RPMI8226 (cell line): ENCODE data around the gene RSPO4.
"Not testable (repeated sequence)": the region's sequence is repeated elsewhere in the genome, so short reads cannot be mapped to it uniquely, and the experiment has no call there.

Experiments
- DNase-seq: peaks from one replicate; pipeline ENCODE4 v3.0.0-alpha.2; 2015

RSPO4 gene

DNA sequence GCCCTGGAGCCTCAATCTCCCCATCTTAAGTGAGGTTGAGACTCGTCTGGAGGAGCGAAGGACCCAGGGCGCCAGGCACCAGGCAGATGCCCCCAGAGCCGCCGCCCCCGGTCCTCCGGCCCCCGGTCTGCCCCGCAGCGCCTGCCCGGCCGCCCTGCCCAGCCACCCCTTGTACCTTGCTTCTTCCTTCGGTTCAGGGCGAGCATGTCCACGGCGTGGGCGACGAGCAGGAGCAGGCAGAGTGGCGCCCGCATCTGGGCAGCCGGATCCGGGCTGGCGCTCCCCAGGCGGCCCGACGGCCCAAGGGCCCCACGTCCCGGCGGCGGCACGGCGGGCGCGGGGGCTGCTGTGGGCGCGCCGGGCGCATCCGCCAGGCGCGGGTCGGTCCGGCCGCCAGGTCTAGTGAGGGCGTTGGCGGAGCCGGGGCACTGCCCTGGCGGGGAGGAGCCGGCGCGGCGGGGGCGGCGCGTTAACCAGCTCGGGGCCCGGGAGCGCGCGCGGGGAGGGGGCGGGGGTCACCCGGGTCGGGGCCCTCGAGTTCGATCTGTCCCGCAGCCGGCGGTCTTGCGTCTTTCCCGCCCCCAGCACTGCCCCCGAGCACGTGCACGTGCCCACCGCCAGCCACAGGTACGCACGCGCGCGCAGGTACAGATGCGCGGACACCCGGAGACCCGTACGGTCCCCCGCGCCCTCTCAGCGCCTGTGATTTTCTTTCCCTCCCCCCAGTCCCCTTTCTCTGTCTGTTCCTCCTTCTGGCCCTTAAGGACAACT, at the start of gene RSPO4:
Gene RSPO4 (minus strand): TSS at position 401 of the 771 bp plus-strand sequence. CDS start 147 bp downstream, at position 254.
- no peak for DNase-seq

DNA sequence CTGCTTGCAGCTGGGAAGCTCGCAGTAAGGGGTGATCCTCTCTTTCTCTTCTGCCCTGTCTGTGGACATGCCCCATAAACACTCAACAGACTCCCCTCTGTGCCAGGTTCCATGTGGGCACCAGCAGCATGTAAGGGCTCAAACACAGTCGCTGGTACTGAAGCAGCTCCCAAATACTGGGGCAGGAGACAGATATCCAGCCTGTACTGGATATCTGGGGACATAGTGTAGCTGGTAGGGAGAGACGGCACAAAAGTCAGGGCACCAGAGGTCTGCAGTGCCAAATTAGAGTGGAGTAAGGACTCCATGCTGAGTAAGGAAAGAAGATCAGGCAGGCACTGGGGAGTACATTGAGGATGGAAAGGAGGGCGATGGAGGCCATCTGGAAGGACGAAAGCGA, 48.3 kb upstream of the RSPO4 start:
- no peak for DNase-seq

DNA sequence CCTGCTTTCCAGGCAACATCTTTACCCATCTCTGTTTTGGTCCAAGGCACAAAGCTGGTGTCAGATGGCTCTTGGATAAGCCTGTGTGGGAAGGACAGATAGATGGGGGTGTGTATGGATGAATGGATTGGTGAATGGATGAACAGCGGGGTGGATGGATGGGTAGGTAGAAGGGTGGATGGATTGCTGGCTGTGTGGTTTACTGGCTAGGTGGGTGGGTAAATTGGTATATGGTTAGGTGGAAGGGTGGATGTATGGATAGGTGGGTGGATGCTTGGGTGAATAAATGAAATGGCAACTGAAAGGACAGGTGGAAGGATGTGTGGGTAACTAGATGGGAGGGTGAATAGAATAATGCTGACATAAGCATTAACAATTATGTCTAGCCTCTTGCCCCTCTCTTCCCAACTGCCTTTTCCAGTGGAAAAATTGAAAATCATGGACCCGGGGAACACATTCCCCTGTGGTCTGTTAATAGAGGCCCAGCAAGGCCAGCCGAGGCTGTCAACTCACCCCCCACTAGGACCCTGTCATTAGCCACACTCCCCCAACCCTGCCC, 43.8 kb upstream of the RSPO4 start:
- no peak for DNase-seq

DNA sequence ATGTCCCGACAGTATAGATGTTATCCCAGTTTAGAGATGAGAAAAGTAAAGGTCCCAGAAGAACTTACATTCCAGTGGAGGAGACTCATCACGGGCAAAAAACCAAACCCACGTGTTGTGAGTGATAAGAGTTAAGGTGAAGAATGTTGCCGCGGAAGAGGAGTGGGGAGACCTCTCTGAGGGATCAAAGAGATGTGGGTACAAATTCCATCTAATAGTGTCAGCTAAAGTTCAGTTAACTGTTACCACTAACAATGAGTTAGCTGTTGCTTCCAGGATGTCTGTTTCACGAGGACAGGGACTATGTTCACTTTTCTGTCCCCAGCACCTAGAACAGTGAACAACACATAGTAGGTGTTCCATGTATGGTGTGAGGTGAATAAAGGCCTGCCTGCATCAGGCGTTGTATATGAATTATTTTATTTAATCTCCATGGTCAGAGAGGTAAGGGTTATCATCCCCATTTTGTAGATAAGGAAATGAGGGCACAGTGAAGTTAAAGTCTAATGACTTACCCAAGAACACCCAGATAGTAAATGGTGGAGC, 39.8 kb upstream of the RSPO4 start:
- no peak for DNase-seq

DNA sequence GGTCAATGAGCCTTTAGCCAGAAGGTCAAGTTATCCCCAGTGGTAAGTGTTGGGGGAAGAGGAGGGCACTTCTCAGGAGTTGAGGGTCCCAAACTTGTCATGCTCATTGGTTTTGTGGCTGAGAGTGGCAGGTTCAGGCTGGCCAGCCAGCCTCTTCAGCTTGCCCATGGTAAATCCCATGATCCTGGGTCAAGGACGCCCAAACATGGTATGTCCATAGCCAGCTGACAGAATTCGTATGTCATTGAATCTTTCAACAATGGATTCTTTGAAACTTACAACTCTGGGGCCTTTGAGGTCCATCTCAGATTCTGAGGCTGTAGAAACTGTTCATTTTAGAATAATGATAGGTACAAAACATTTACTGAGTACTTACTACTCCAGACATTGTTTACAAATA, 36.1 kb upstream of the RSPO4 start:
- DNase-seq: no peak

DNA sequence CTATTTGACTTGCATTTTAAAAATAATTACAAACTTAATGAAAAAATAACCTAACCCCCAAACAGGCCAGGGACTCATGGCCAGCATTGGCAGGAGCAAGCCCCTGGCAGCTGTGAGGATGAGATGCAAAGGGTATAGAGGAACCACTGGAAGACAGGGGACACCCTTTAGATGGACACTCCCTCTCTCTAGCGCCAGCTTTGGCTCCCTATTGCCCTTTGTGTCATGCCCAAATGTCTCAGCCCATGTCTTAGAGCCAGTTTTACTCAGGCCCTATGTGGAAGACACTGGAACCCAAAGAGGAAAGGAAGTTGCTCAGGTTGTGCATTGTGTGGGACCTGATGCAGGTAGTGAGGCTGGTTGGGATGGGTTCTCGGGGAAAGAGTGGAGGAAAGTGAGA, 34.9 kb upstream of the RSPO4 start:
- DNase-seq: no peak

DNA sequence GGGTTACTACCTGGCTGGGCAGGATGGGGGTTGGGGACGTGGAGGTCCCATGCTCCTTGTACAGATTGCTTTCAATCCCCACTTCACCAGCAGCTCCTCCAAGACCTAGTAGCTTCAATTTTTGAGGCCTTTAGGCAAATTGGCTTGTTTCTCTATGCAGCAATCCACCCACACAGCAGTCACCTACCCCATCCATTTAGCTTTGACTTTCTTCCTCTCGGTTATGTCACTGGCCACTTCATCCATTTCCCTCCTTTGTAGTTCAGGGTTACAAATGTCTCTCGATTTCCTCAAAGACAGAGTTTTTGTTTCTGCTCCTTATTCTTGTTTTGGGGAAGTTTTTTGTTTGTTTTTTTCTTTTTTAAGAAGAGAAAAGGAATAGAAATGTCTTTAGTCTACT, 33.4 kb upstream of the RSPO4 start:
- DNase-seq: no peak

DNA sequence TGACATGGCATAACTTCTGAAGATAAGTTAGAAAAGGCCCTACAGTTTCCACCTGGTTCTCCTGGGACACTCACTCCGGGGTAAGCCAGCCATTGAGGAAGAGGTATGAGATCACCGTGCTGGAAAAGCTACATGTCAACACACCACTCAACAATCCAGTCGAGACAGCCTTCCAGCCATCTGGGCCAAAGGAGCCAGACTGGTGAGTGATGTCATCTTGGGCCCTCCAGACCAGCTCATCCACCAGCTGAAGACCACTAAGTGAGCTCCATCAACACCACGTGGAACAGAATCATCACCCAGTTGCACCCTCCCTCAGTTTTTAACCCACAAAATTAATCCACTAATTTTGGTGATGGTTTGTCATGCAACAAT, 32.3 kb upstream of the RSPO4 start:
- no peak for DNase-seq

DNA sequence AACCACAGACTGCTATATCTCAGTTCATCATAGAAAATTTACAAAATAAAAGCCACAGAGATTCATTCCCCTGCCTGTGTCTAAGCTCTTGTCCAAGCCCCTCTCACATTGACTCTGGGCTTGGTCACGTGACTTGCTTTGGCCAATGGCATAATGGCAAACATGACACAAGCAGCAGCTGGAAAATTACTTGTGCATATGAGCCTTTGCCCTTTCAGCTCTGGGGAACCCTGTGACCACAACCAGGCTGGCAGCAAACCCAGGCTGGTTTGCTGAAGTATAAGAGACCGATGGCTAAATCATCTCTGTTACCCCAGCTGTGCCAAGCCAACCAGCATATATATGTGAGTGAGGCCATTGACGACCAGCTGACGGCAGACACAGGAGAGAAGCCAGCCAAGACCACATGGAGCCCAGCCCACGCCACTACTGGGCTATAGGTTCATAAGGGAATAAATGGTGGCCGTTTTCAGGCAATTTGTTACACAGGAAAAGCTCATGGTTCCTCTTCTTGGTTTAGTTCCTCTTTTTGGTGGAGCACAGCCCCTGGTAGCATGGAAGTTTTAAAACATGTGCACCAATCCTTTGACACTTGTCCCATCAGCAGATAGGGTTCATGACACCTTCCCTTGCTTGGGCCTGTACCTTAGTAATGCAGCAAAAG, 31.8 kb upstream of the RSPO4 start:
- DNase-seq: peak; percentile 85

DNA sequence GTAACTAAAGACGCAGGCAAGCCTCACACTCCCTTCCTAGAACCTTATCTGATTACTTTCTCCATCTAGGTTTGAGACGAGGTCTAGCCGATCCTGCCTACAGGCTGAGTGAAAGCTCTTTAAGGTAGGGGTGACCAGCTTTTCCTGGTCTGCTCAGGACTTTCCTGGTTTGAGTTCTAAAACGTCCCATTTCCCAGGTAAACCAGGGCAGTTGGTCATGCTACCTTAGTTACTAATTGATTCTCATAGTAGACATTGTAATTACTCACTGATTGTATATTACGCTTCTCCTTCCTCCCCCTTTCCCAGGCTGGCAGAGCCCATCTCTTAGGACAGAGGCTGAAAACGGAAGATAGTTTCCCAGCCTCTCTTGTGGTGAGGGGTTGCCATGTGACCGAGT, 27.9 kb upstream of the RSPO4 start:
- no peak for DNase-seq

DNA sequence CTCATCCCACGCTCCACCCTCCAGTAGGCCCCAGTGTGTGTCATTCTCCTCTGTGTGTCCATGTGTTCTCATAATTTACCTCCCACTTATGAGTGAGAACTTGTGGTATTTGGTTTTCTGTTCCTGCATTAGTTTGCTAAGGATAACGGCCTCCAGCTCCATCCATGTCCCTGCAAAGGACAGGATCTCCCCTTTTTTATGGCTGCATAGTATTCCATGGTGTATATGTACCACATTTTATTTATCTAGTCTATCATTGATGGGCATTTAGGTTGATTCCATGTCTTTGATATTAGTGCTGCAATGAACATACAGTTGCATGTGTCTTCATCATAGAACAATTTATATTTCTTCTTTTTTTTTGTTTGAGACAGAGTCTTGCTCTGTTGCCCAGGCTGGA, 24.1 kb upstream of the RSPO4 start:
- not testable (repeated sequence) for DNase-seq

DNA sequence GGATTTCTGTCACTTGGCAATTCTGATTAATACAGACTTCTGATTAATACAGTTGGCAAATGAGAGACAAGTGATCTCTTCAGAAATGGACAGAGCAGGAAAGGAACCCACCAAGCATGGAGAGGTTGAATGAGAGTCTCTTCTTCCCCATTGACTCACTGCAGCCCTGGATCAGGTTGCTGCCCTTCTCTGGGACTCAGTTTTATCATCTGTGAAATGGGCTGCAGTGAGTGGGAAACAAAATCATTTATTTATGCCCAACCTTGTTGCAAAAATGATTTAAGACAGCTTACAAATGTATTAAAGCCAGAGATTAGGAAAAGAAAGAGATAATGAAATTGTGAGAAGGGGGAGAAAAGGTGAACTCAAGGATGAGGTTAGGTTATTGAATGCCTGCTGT, 20.8 kb upstream of the RSPO4 start:
- DNase-seq: no peak

DNA sequence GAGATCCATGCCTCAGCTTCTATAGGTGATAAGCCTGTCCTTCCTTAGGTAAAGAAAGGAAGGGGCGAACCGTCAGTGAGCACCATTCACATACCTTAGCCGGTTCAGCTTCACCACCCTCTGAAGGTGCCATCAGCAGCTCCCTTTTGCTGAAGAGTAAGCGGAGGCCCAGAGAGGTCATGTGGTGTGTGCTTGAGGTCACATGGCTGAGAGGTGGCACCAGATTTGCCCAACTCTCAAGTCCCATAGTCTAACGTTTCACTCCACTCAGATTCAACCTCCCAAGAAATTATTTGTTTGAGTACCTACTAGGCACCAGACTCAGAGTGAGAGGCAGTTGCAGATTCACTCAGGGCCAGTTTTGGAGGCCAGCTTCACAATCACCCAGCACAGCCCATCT, 18.5 kb upstream of the RSPO4 start:
- DNase-seq: no peak

DNA sequence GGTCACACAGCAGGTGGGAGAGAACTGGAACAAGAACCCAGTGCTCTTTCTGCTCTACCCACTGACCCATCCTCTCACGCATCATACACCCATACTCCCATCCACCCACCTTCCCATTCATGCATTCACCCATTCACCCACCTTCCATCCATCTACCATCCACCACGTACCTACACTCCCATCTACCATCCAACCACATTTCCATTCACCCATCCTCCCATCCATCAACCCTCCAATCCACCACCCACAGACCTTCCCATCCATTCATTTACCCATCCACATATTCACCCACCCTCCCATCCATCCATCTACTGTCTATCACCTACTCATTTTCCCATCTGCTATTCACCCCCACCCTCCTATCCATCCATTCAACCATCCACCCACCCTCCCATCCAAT, 17.2 kb upstream of the RSPO4 start:
- DNase-seq: no peak

DNA sequence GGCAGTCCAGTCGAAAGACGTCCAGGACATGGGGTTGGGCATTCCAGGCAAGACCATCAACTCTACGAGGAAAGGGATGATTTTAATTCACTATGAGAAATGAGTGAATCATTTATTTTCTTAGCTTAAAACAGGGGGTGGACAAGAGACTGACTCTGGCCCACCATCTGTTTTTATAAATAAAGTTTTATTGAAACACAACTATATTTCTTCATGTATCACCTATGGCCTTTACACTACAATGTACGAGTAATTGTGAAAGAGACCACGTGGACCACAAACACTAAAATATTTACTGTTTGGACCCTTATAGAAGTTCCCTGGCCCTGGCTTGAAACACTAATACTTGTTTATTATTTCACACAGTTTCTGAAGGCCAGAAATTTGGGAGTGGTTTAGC, 15.6 kb upstream of the RSPO4 start:
- DNase-seq: no peak

DNA sequence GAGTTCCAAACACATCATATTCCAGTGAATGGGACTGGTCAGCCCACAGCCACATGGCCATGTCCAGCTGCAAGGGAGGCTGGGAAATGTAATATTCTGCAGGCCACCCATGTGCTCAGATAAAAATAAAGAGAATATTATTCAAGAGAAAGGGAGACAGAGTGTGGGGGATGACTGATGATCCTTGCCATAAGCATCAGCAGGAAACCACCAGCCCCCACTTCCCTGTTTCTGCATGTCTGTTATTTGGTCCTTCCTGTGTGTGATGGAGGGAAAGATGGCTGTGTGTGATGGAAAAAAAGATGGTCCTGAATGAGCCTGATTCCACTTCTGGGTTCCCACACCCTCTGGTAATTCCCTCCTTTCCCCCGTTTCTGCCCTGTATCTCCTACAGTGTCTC, 13.1 kb upstream of the RSPO4 start:
- no peak for DNase-seq

DNA sequence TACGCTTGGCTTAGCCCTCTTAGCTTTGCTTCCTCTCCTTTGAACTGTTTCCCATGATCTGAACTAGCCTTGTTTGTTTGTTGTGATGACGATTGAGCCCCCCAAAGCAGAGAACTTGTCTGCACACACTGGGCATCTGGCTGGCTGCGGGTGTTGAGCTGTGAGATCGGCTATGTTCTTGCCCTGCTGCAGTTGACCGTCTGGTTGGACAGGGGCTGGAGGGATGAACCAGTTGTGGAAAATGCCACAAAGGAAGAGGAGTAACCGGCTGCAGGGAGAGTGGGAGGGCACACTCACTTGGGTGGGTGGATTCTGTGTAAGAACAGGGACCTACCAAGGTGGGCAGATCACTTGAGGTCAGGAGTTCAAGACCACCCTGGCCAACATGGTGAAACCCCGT, 12.4 kb upstream of the RSPO4 start:
- no peak for DNase-seq

DNA sequence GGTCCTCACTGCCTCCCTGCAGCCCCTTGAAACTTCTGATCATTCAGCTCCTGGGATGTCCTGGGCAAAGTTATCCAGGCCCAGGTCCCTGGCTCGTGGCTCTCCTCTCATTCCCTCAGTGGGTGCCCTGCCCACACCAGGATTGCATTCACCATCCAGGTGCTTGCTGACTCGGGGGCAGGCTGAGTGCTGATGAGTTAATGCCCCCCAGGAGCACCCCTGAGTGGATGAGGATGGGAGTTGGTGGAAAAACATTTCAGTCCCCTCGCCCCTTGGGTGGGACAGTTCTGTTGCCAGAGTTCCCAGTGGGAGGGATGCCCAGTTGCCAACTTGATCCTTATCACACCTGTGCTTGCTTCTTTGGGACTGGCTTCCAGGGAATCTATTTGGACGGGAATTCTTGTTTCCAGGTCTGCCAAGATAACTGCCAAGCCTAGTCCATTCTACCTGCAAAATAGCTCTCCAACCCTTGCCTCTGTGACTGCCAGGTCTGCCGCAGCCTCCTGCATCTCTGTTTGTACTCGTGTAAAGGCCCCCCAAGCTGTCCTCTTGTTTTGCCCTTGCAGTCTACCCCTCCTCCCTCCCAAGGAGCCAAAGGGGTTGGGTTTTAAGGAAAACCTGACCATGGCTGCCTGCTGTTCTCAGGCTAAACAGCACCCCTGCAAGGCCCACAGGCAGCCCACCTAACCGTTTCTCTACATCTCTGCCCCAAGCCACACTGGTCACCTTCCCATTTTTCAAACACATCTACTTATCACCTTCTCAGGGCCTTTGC, 11.6 kb upstream of the RSPO4 start:
- DNase-seq: no peak

DNA sequence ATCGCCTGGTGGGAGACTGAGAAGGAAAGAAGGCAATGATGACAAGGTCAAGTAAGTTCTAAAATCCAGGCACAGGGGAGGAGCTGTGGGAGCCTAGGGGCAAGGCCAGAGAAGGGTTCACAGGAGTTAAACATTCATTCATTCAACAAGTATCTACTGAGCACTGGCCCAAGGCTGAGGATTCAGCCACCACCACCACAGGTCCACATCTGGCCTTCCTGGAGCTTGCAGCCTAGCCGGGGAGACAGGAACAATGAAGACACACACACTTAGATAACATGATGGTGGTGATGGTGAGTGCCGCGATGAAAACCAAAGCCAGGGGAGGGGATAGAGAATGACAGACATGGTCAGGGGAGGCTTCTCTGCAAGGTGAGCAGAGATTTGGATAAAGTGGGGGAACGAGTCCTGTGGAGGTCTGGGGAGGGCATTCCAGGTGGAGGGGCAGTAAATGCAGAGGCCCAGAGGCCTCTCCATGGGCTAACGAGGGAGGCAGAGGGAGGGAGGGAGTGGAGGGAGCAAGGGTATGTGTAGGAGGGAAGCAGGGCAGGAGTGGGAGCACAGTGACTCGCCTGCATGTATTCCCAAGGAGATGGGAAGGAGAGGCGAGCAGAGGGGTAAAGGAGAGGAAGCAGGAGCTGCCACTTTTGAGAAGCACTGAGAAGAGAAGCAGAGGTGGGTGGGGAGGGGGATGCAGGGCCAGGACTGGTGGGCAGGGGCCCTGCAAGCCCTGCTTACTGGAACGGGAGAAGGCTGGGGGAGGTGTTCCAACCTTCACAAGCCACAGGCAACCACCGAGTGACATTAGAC, 10.5 kb upstream of the RSPO4 start:
- no peak for DNase-seq

DNA sequence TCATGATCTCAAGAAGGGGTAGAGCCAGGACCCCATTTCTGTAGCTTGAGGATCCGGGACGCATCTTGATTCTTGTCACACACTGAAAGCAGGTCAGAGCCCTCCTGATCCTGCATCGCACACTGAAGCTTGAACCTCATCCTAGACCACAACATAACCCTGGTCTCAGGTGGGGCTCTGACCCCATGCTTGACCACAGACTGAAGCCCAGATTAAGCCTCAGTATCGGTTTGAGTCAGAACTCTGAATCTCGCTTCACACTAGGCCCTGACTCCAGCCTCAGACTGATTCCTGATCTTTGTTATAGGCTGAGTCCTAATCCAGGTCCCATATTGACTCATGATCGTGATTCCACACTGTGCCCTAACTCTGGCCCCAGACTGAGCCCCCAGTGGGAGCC, 8.5 kb upstream of the RSPO4 start:
- DNase-seq: no peak

DNA sequence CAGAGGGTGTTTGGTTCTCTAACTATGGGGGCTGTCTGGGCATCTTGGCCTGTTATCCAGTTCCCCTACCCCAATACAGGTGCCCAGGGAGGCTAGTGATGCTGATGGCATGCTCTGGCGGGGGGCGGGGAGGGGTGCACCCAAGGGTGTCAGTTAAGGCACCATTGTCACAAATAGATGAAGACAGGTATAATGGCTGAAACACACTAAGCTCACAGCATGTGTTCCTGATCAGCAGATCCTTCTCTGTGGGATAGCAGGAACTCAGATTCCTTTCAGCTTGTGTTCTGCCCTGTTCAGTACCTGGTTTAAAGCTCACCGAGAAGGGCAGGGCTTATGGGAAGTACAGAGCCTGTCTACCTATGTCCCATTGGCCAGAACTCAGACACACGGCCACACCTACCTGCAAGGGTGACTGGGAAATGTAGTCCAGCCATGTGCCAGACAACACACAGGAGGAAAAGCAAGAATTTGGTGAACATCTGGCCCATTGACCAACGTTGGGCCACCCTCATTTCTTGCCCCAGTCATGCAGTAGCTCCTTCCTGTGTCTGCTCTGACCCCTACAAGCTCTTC, 3.4 kb upstream of the RSPO4 start:
- peak; percentile 69 for DNase-seq
